Measurements from ENCODE around the gene GGT7.

GGT7 gene

GRCh38 chr20:34874094-34874654 lies 1.5 kb upstream of the GGT7 start:
- no peak overlapping the region for H3K4me3 ChIP-seq (ENCODE audit: low read depth, low read length)
- peak; percentile 97 for TF ChIP-seq CTCF (IDR thresholded peaks at IDR 0.05; ENCODE audit: control insufficient read depth, extremely low read depth, insufficient read depth)
- DNase-seq (ENCODE audit: low read depth) = peak; percentile 67

GRCh38 chr20:34873583-34874093 lies 982 bp upstream of the GGT7 start:
- no peak for DNase-seq (ENCODE audit: low read depth)
- H3K4me3 ChIP-seq (ENCODE audit: low read depth, low read length) = peak overlapping the region; percentile 62
- TF ChIP-seq CTCF (IDR thresholded peaks at IDR 0.05; ENCODE audit: control insufficient read depth, extremely low read depth, insufficient read depth) = no peak

- H3K4me3 ChIP-seq (ENCODE audit: low read depth, low read length) = peak overlapping the region; percentile 62
Measured at GRCh38 chr20:34871966-34872621, 562 bp downstream of the GGT7 start.

GRCh38 chr20:34871320-34871926 lies 1.2 kb downstream of the GGT7 start:
- no peak for DNase-seq (ENCODE audit: low read depth)
- H3K4me3 ChIP-seq (ENCODE audit: low read depth, low read length) = no peak overlapping the region

More at GRCh38 chr20:34871966-34872621, 562 bp downstream of the GGT7 start:
- DNase-seq (ENCODE audit: low read depth) = no peak
- no peak for TF ChIP-seq CTCF (IDR thresholded peaks at IDR 0.05; ENCODE audit: control insufficient read depth, extremely low read depth, insufficient read depth)

GRCh38 chr20:34864216-34864615 lies 8.4 kb downstream of the GGT7 start:
- H3K4me3 ChIP-seq (ENCODE audit: low read depth, low read length) = no peak overlapping the region
- TF ChIP-seq CTCF (IDR thresholded peaks at IDR 0.05; ENCODE audit: control insufficient read depth, extremely low read depth, insufficient read depth) = no peak

More at GRCh38 chr20:34871320-34871926, 1.2 kb downstream of the GGT7 start:
- TF ChIP-seq CTCF (IDR thresholded peaks at IDR 0.05; ENCODE audit: control insufficient read depth, extremely low read depth, insufficient read depth) = no peak

GRCh38 chr20:34863421-34863965 lies 9.2 kb downstream of the GGT7 start:
- no peak for DNase-seq (ENCODE audit: low read depth)
- no peak for TF ChIP-seq CTCF (IDR thresholded peaks at IDR 0.05; ENCODE audit: control insufficient read depth, extremely low read depth, insufficient read depth)
- no peak overlapping the region for H3K4me3 ChIP-seq (ENCODE audit: low read depth, low read length)

More at GRCh38 chr20:34864216-34864615, 8.4 kb downstream of the GGT7 start:
- DNase-seq (ENCODE audit: low read depth) = no peak
